Thyroid gland (tissue), 4 donors: ENCODE results near the gene ATG9A.

Source experiments
- CTCF ChIP-seq, 6 experiments: fragments of 200-600 bp in 3 of 6; fragments of 450-650 bp in 3 of 6; sonication (generic) in 3 of 6; IDR thresholded peaks; one replicate each; pipeline ENCODE4 v1.5.1; 2016 to 2019; ENCODE audit warnings: antibody characterized with exemption in 6 of 6, mild to moderate bottlenecking in 2 of 6, inconsistent platforms in 1 of 6, moderate library complexity in 1 of 6
- POLR2A ChIP-seq, 2 donors: fragments of 450-650 bp; IDR thresholded peaks; one replicate each; pipeline ENCODE4 v1.6.1; 2017; ENCODE audit warnings: antibody characterized with exemption in 2 of 2, mild to moderate bottlenecking in 2 of 2, moderate library complexity in 1 of 2

- TF ChIP-seq CTCF (IDR thresholded peaks at IDR 0.05) = no peak
- no peak for TF ChIP-seq POLR2A (IDR thresholded peaks at IDR 0.05)
These were observed 24.3 kb downstream of the ATG9A start for GRCh38 chr2:219205165-219205538.
